Neutrophil (primary cell): ENCODE data around the gene IGDCC3.
"Not testable (repeated sequence)": the region's sequence is repeated elsewhere in the genome, so short reads cannot be mapped to it uniquely, and the experiment has no call there.

Source experiments
- H3K27ac ChIP-seq: fragments of 200-600 bp; sonication (generic); 2 replicates; pipeline ENCODE4 v1.5.1; 2016; ENCODE audit warnings: mild to moderate bottlenecking, moderate library complexity
- H3K27me3 ChIP-seq: fragments of 200-600 bp; sonication (generic); 2 replicates; pipeline ENCODE4 v1.6.0; 2016; ENCODE audit warnings: mild to moderate bottlenecking
- H3K36me3 ChIP-seq: fragments of 200-600 bp; sonication (generic); 2 replicates; pipeline ENCODE4 v1.5.1; 2017
- H3K4me1 ChIP-seq, 2 experiments: fragments of 200-600 bp in 1 of 2; sonication (generic) in 1 of 2; 1 replicate in 1 of 2; 2 replicates in 1 of 2; pipeline versions ENCODE4 v1.5.1 to v1.6.1; 2013 to 2016; ENCODE audit warnings: low read depth in 1 of 2, low read length in 1 of 2, mild to moderate bottlenecking in 1 of 2, moderate library complexity in 1 of 2; ENCODE audit not compliant: control insufficient read depth in 1 of 2, insufficient read depth in 1 of 2
- H3K4me3 ChIP-seq, 2 experiments: fragments of 200-600 bp in 1 of 2; sonication (generic) in 1 of 2; 1 replicate in 1 of 2; 2 replicates in 1 of 2; pipeline ENCODE4 v1.5.1; 2013 to 2016; ENCODE audit warnings: low read depth in 1 of 2, low read length in 1 of 2, mild to moderate bottlenecking in 1 of 2, moderate library complexity in 1 of 2
- H3K9me3 ChIP-seq: fragments of 200-600 bp; sonication (generic); 2 replicates; pipeline ENCODE4 v1.5.1; 2016
- TF ChIP-seq, protein P1 (sequence below): fragments of 200-600 bp; sonication (generic); IDR thresholded peaks from 2 replicates; pipeline ENCODE4 v1.5.1; 2016; ENCODE audit warnings: antibody characterized with exemption

The IGDCC3 gene

DNA sequence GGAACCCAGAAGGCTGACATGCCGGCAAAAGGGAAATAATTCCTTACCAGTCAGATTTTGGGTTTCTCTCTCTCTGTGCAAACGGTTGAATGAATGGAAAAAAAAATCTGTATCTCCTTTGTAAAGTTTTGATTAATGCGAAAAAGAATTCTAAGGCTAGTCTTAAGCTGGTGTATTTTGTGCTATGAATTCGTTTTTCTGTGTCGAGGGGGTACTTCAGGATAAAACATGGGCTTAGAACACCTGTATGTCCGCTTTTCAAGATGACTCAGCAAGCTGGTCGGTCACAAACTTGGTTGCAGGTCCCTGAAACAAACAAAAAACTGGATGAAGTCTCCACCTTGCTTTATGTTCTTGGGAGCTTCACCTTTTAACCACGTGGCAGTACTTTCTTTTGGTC, 28.5 kb downstream of the IGDCC3 start:
- peaks cover 87% of the 10 kb centered on the region for H3K27me3 ChIP-seq
- no peaks in the 10 kb centered on the region for H3K9me3 ChIP-seq
- H3K4me3 ChIP-seq, result no peak overlapping the region

DNA sequence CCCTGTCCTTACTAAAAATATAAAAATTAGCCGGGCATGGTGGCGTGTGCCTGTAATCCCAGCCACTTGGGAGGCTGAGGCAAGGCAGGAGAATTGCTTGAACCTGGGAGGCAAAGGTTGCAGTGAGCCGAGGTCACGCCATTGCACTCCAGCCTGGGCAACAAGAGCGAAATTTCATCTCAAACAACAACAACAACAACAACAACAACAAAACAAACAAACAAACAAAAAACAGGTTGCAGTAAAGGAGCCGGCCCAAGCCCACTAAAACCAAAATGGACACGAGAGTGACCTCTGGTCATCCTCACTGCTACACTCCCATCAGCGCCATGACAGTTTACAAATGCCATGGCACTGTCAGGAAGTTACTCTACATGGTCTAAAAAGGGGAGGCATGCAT, 30.0 kb downstream of the IGDCC3 start:
- not testable (repeated sequence) for H3K36me3 ChIP-seq, H3K27ac ChIP-seq, H3K9me3 ChIP-seq, H3K4me1 ChIP-seq, H3K4me3 ChIP-seq
- peaks cover 83% of the 10 kb centered on the region for H3K27me3 ChIP-seq

More for the DNA sequence above, 28.5 kb downstream of the IGDCC3 start:
- Histone ChIP-seq H3K4me1 (no peaks in the 10 kb centered on the region), H3K36me3 (no peaks in the 10 kb centered on the region), H3K27ac (no peak overlapping the region)
- TF ChIP-seq, protein P1, sequence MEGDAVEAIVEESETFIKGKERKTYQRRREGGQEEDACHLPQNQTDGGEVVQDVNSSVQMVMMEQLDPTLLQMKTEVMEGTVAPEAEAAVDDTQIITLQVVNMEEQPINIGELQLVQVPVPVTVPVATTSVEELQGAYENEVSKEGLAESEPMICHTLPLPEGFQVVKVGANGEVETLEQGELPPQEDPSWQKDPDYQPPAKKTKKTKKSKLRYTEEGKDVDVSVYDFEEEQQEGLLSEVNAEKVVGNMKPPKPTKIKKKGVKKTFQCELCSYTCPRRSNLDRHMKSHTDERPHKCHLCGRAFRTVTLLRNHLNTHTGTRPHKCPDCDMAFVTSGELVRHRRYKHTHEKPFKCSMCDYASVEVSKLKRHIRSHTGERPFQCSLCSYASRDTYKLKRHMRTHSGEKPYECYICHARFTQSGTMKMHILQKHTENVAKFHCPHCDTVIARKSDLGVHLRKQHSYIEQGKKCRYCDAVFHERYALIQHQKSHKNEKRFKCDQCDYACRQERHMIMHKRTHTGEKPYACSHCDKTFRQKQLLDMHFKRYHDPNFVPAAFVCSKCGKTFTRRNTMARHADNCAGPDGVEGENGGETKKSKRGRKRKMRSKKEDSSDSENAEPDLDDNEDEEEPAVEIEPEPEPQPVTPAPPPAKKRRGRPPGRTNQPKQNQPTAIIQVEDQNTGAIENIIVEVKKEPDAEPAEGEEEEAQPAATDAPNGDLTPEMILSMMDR, result no peak

DNA sequence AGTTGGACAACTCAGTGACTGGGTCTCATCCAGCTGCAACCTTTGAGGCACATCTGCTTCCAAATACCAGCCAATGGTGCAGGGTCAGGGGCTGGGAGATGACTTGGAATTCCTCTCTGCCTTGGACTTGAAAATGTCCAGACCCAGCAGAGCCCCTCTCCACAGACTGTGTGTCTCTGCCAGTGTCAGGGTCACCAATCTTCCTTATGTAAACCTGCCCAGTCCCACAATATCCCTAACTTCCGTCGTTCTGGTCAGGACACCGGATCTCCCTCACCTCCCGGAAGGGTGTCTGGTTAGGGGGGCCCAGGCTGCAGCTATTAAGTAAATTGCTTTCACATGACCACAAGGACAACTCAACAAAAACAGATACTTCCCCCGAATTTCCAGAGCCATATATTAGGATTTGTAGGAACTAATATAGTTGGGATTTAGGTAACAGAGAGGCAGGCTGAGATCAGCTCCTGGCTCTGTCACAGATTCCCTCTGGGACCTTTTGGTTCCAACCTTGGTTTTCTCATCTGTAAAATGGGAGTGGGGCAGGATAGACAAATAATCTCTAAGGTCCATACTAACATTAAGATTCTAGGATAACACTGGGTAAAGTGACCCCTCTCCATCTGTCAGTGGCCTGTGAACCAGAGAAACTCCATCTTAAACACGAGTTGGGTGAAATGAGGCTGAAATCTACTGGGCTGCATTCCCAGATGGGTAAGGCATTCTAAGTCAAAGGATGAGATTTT, 30.8 kb downstream of the IGDCC3 start:
- Histone ChIP-seq H3K9me3 (no peaks in the 10 kb centered on the region), H3K4me1 (no peaks in the 10 kb centered on the region), H3K36me3 (no peaks in the 10 kb centered on the region), H3K27ac (no peak overlapping the region), H3K4me3 (no peak overlapping the region), H3K27me3 (peaks cover 81% of the 10 kb centered on the region)
- TF ChIP-seq, protein P1, result no peak

DNA sequence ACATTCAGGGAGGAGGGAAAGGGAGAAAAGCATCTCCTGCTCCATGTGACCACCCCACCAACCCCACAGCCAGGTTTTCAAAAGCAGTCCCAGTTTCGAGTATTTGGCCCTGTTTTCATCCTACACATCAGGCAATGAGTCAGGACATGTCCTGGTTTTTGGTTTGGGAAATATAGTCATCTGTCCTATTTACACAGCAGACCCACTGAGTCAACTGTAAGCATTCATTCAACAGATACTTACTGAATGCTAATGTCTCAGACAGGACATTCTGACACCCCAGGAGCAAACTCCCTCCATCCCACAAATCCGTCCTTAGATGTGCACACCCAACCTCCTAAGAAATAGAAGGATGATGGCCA, 32.9 kb downstream of the IGDCC3 start:
- H3K27ac ChIP-seq, result no peak overlapping the region
- no peaks in the 10 kb centered on the region for H3K4me1 ChIP-seq
- peaks cover 83% of the 10 kb centered on the region for H3K27me3 ChIP-seq
- no peaks in the 10 kb centered on the region for H3K9me3 ChIP-seq
- H3K4me3 ChIP-seq, result no peak overlapping the region
- no peaks in the 10 kb centered on the region for H3K36me3 ChIP-seq
- TF ChIP-seq, protein P1, result no peak

DNA sequence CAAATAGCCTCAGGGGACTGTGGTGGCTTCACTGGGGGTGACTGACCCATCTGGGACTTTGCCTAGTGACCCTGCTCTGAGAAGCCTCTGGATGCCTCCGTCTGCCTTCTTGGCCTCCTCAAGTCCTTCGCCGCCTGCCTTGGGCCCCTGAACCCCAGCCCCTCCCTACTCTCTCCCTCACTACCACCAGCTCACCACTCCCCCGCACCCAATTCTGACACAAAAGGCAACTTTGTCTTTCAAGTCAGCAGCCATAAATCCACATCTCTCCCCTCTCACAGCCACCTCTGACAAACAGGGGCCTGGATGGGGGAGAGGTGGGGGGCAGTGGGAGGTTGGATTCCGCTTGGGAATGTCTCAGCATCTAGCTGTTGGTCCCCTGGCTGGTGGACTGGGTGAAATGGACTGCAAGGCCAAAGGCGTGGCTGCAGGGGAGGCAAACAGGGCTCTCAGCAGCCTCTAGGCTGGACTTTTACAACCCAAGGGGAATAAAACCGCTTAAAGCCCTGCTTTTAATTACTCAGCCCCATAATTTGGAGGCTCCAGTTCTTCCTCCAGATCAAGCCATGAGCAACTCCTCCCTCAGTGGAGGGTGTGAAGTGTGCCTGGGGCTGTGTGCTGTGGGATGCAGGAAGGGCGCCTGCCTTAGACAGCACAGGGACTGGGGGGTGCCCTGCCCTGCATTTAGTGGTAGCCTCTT, 33.4 kb downstream of the IGDCC3 start:
- Histone ChIP-seq H3K4me1 (no peaks in the 10 kb centered on the region), H3K36me3 (no peaks in the 10 kb centered on the region), H3K9me3 (no peaks in the 10 kb centered on the region), H3K4me3 (no peak overlapping the region), H3K27me3 (peaks cover 83% of the 10 kb centered on the region), H3K27ac (no peak overlapping the region)
- TF ChIP-seq, protein P1, result no peak

DNA sequence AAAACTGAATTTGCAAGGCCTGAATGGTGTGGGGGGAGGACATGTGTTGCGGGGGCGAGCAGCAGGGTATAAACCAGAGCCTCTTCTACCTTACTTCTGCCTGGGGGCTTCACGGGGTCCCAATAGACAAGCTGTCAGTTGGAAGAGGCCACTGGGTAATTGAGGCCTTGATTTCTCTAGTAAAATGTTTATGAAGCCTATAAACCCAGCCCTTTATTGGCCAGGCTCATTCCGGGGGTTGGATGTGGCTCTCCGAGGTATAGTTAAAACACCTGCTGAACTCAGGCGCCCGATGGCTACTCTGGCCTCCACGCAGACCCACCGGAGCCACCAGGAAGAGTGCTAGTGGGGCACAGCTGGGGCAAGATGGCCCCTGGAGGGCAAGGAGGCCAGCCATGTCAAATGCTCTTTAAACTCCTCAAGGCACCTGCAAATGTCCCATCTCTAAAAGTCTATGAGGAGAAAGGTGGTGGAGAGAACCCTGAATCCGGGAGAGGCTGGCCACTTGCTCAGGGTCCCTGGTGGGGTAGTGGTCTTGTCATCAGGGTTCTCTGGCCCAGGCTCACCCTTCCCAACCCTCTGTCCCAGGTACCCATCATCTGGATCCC, 34.3 kb downstream of the IGDCC3 start:
- peaks cover 83% of the 10 kb centered on the region for H3K27me3 ChIP-seq
- TF ChIP-seq, protein P1, result no peak
- no peak overlapping the region for H3K27ac ChIP-seq
- no peaks in the 10 kb centered on the region for H3K4me1 ChIP-seq
- H3K36me3 ChIP-seq, result no peaks in the 10 kb centered on the region
- H3K4me3 ChIP-seq, result no peak overlapping the region
- H3K9me3 ChIP-seq, result no peaks in the 10 kb centered on the region
